H9 (cell line): ENCODE data around the gene TRABD2B. TPM values are rescaled to one million over a fixed set of nuclear protein-coding genes. Genes with fewer than 3 reads are reported as not detected.

Source experiments
- DNase-seq: peaks from one replicate; pipeline ENCODE4 v3.0.0-alpha.2; 2017
- H2AFZ ChIP-seq: one replicate; pipeline ENCODE4 v1.6.1; 2013; ENCODE audit warnings: mild to moderate bottlenecking, low read length, control low read depth, moderate library complexity
- H2AK5ac ChIP-seq: 2 replicates; pipeline ENCODE4 v1.6.1; 2013; ENCODE audit warnings: low read length, control low read depth, mixed read lengths; ENCODE audit not compliant: insufficient read length
- H2BK120ac ChIP-seq: one replicate; pipeline ENCODE4 v1.6.1; 2013; ENCODE audit warnings: low read depth, mild to moderate bottlenecking, low read length, control low read depth, inconsistent platforms; ENCODE audit not compliant: poor library complexity, severe bottlenecking
- H2BK12ac ChIP-seq: 2 replicates; pipeline ENCODE4 v1.6.1; 2013; ENCODE audit warnings: low read length, control low read depth, mixed read lengths, low read depth; ENCODE audit not compliant: insufficient read length
- H2BK15ac ChIP-seq: 2 replicates; pipeline ENCODE4 v1.6.1; 2013; ENCODE audit warnings: low read depth, low read length, control low read depth
- H2BK20ac ChIP-seq: one replicate; pipeline ENCODE4 v1.6.1; 2013; ENCODE audit warnings: low read depth, mild to moderate bottlenecking, low read length, control low read depth, inconsistent platforms; ENCODE audit not compliant: poor library complexity, severe bottlenecking
- H2BK5ac ChIP-seq: 2 replicates; pipeline ENCODE4 v1.6.1; 2013; ENCODE audit warnings: low read length, control low read depth, mixed read lengths; ENCODE audit not compliant: insufficient read length
- H3K14ac ChIP-seq: 2 replicates; pipeline ENCODE4 v1.6.1; 2013; ENCODE audit warnings: low read length, control low read depth; ENCODE audit not compliant: insufficient read depth
- H3K18ac ChIP-seq: 2 replicates; pipeline ENCODE4 v1.6.1; 2013; ENCODE audit warnings: low read depth, mild to moderate bottlenecking, mixed read lengths, low read length, control low read depth; ENCODE audit not compliant: insufficient read length
- H3K23ac ChIP-seq: 2 replicates; pipeline ENCODE4 v1.6.1; 2013; ENCODE audit warnings: low read length, control low read depth, mixed read lengths, low read depth; ENCODE audit not compliant: insufficient read length
- H3K23me2 ChIP-seq: 2 replicates; pipeline ENCODE4 v1.6.1; 2013; ENCODE audit warnings: low read depth, mild to moderate bottlenecking, mixed read lengths, low read length, control low read depth; ENCODE audit not compliant: insufficient read length, poor library complexity, severe bottlenecking
- H3K27ac ChIP-seq: 2 replicates; pipeline ENCODE4 v1.5.1; 2013; ENCODE audit warnings: low read length, control low read depth, mixed read lengths, low read depth; ENCODE audit not compliant: insufficient read length
- H3K27me3 ChIP-seq: 2 replicates; pipeline ENCODE4 v1.6.1; 2013; ENCODE audit warnings: low read length, control low read depth, inconsistent platforms; ENCODE audit not compliant: insufficient read depth
- H3K4ac ChIP-seq: 2 replicates; pipeline ENCODE4 v1.6.1; 2013; ENCODE audit warnings: low read depth, mild to moderate bottlenecking, control low read depth, inconsistent platforms, low read length, moderate library complexity
- H3K4me1 ChIP-seq: 2 replicates; pipeline ENCODE4 v1.6.1; 2013; ENCODE audit warnings: low read length, control low read depth, inconsistent platforms; ENCODE audit not compliant: insufficient read depth
- H3K4me2 ChIP-seq: 2 replicates; pipeline ENCODE4 v1.6.1; 2013; ENCODE audit warnings: low read length, control low read depth, mixed read lengths; ENCODE audit not compliant: insufficient read length, insufficient read depth
- H3K56ac ChIP-seq: 2 replicates; pipeline ENCODE4 v1.6.1; 2013; ENCODE audit warnings: low read depth, mild to moderate bottlenecking, mixed read lengths, low read length, control low read depth; ENCODE audit not compliant: insufficient read length
- H3K79me1 ChIP-seq: 2 replicates; pipeline ENCODE4 v1.6.1; 2013; ENCODE audit warnings: low read depth, mild to moderate bottlenecking, moderate library complexity, low read length, control low read depth, inconsistent platforms; ENCODE audit not compliant: insufficient read depth, poor library complexity, severe bottlenecking
- H3K79me2 ChIP-seq: 2 replicates; pipeline ENCODE4 v1.6.1; 2013; ENCODE audit warnings: low read length, control low read depth, inconsistent platforms; ENCODE audit not compliant: insufficient read depth
- H3K9ac ChIP-seq: 2 replicates; pipeline ENCODE4 v1.6.1; 2013; ENCODE audit warnings: low read length, control low read depth, mixed read lengths; ENCODE audit not compliant: insufficient read length; ENCODE audit errors: extremely low read depth
- H3K9me3 ChIP-seq: one replicate; pipeline ENCODE4 v1.6.1; 2013; ENCODE audit warnings: low read depth, low read length, inconsistent platforms; ENCODE audit not compliant: control insufficient read depth
- H3T11ph ChIP-seq: one replicate; pipeline ENCODE4 v1.6.1; 2013; ENCODE audit warnings: mild to moderate bottlenecking, low read length, control low read depth, inconsistent platforms
- H4K20me1 ChIP-seq: one replicate; pipeline ENCODE4 v1.6.1; 2013; ENCODE audit not compliant: control insufficient read depth, insufficient read length, insufficient read depth
- H4K5ac ChIP-seq: 2 replicates; pipeline ENCODE4 v1.6.1; 2013; ENCODE audit warnings: low read depth, mild to moderate bottlenecking, mixed read lengths, low read length, control low read depth; ENCODE audit not compliant: insufficient read length
- H4K8ac ChIP-seq: replicated peaks from 2 replicates; pipeline ENCODE4 v1.6.1; 2013; ENCODE audit warnings: low read length, control low read depth, mixed read lengths, low read depth; ENCODE audit not compliant: insufficient read length
- H4K91ac ChIP-seq: 2 replicates; pipeline ENCODE4 v1.6.1; 2013; ENCODE audit warnings: low read depth, mild to moderate bottlenecking, moderate library complexity, mixed read lengths, low read length, control low read depth; ENCODE audit not compliant: insufficient read length
- H3K27ac Mint-ChIP-seq, 3 experiments: 2 replicates in 2 of 3; 3 replicates in 1 of 3; pipeline ENCODE4 v1.8.0; 2020 to 2021; ENCODE audit warnings: mixed read lengths in 3 of 3, mild to moderate bottlenecking in 1 of 3, moderate library complexity in 1 of 3
- H3K27me3 Mint-ChIP-seq: 2 replicates; pipeline ENCODE4 v1.8.0; 2021; ENCODE audit warnings: low read depth, mild to moderate bottlenecking, moderate library complexity, mixed read lengths
- H3K36me3 Mint-ChIP-seq, 3 experiments: 2 replicates in 2 of 3; 3 replicates in 1 of 3; pipeline ENCODE4 v1.8.0; 2020 to 2021; ENCODE audit warnings: low read depth in 3 of 3, mixed read lengths in 3 of 3; ENCODE audit not compliant: insufficient read depth in 1 of 3
- H3K4me1 Mint-ChIP-seq, 2 experiments: 2 replicates each; pipeline ENCODE4 v1.8.0; 2020; ENCODE audit warnings: mixed read lengths in 2 of 2
- H3K4me3 Mint-ChIP-seq, 2 experiments: 2 replicates in 1 of 2; 3 replicates in 1 of 2; pipeline ENCODE4 v1.8.0; 2020 to 2021; ENCODE audit warnings: mild to moderate bottlenecking in 2 of 2, mixed read lengths in 2 of 2, moderate library complexity in 1 of 2
- H3K9me3 Mint-ChIP-seq, 2 experiments: 2 replicates in 1 of 2; 3 replicates in 1 of 2; pipeline ENCODE4 v1.8.0; 2020; ENCODE audit warnings: mild to moderate bottlenecking in 2 of 2, mixed read lengths in 2 of 2, moderate library complexity in 1 of 2
- CTCF ChIP-seq: fragments of 200-600 bp; sonication (generic); conservative IDR thresholded peaks from 3 replicates; pipeline ENCODE4 v1.8.0; 2021; ENCODE audit warnings: antibody characterized with exemption, mild to moderate bottlenecking
- WGBS: extraction: QIAGEN DNeasy Blood & Tissue Kit; methylation state at CpG from one replicate; pipeline ENCODE4 v1.1.7; 2013; ENCODE audit warnings: missing lambda C conversion rate, low lambda C conversion rate, mixed read lengths; ENCODE audit not compliant: insufficient read length; ENCODE audit errors: extremely low coverage; 5-methylcytosine and 5-hydroxymethylcytosine counted together
- total RNA-seq: library from RNA; stranded (reverse); gene quantifications from 2 replicates; pipeline ENCODE4 v1.2.1, GENCODE V29; 2021

The TRABD2B gene
- total RNA-seq, 1 experiment from 2014 or later: 2.3 TPM

GRCh38 chr1:47776667-47777131, 220.5 kb downstream of the TRABD2B start:
- no CpG with 5 or more reads among the region's 9 CpGs for WGBS

More at GRCh38 chr1:47776667-47777131, 220.5 kb downstream of the TRABD2B start:
- Histone ChIP-seq H3K56ac (no peak overlapping the region), H2AK5ac (no peak overlapping the region), H3T11ph (no peak overlapping the region), H2BK120ac (no peak overlapping the region), H2BK5ac (no peak overlapping the region), H3K79me1 (no peaks in the 10 kb centered on the region), H3K79me2 (no peaks in the 10 kb centered on the region), H2BK20ac (no peak overlapping the region), H4K8ac (no peak overlapping the region), H3K27me3 (no peaks in the 10 kb centered on the region), H3K14ac (no peak overlapping the region), H3K4me2 (no peak overlapping the region), H3K9me3 (no peaks in the 10 kb centered on the region), H2BK12ac (no peak overlapping the region), H3K23me2 (no peaks in the 10 kb centered on the region), H4K5ac (no peak overlapping the region), H3K23ac (no peak overlapping the region), H3K4ac (no peak overlapping the region), H3K27ac (no peak overlapping the region), H2AFZ (no peak overlapping the region), H4K91ac (no peak overlapping the region), H4K20me1 (no peaks in the 10 kb centered on the region), H3K18ac (no peak overlapping the region), H2BK15ac (no peak overlapping the region), H3K9ac (no peak overlapping the region), H3K4me1 (peaks cover 4% of the 10 kb centered on the region; the same call in 1 of the 2 replicates)
- Mint-ChIP-seq H3K27ac (peak overlapping the region in 2 of 3 experiments; percentile 40 to 91; a peak in 1 of 7 replicates), H3K4me3 (peak overlapping the region in 1 of 2 experiments; percentile 11; a peak in 1 of 5 replicates), H3K9me3 (no peaks in the 10 kb centered on the region), H3K36me3 (no peaks in the 10 kb centered on the region; a peak in 1 of 7 replicates), H3K4me1 (peaks cover 20 to 29% of the 10 kb centered on the region in 2 experiments), H3K27me3 (no peaks in the 10 kb centered on the region; the same call in 1 of the 2 replicates)
- no peak for TF ChIP-seq CTCF
- peak; percentile 47 for DNase-seq
